PFSK-1 (cell line): ENCODE data around the gene TATDN2.

Experiments used
- FOXP2 ChIP-seq: optimal IDR thresholded peaks from 2 replicates; pipeline ENCODE3; 2011; ENCODE audit warnings: borderline replicate concordance, control low read depth, inconsistent platforms; ENCODE audit not compliant: insufficient read depth; ENCODE audit errors: extremely low read length, extremely low read depth
- POLR2AphosphoS5 ChIP-seq: IDR thresholded peaks from 2 replicates; pipeline ENCODE4 v1.6.1; 2012; ENCODE audit warnings: low read depth, mild to moderate bottlenecking, control low read depth, low read length, moderate library complexity
- REST ChIP-seq, 2 experiments: IDR thresholded peaks; 2 replicates each; pipeline versions ENCODE4 v1.6.1 to v1.8.0; 2011 to 2012; ENCODE audit warnings: low read depth in 2 of 2, low read length in 2 of 2, control low read depth in 1 of 2, inconsistent platforms in 1 of 2, mild to moderate bottlenecking in 1 of 2, moderate library complexity in 1 of 2; ENCODE audit not compliant: insufficient read depth in 1 of 2
- SIN3A ChIP-seq: IDR thresholded peaks from 2 replicates; pipeline ENCODE4 v1.6.1; 2012; ENCODE audit warnings: mild to moderate bottlenecking, low read length, moderate library complexity, borderline replicate concordance; ENCODE audit not compliant: insufficient read depth
- TAF1 ChIP-seq: IDR thresholded peaks from 2 replicates; pipeline ENCODE4 v1.6.1; 2012; ENCODE audit warnings: low read length, control low read depth, borderline replicate concordance; ENCODE audit not compliant: insufficient read depth

TATDN2 gene

GRCh38 chr3:10319251-10319650 lies 71.0 kb downstream of the TATDN2 start:
- no peak for TF ChIP-seq REST (IDR thresholded peaks at IDR 0.05; ENCODE audit: insufficient read depth in 1 of 2, low read depth in 2 of 2, low read length in 2 of 2)
- no peak for TF ChIP-seq POLR2AphosphoS5
- no peak for TF ChIP-seq FOXP2
- no peak for TF ChIP-seq TAF1
- TF ChIP-seq SIN3A, result no peak

GRCh38 chr3:10319804-10320203 lies 71.5 kb downstream of the TATDN2 start:
- TF ChIP-seq FOXP2, result no peak
- TF ChIP-seq TAF1, result no peak
- TF ChIP-seq POLR2AphosphoS5, result no peak
- no peak for TF ChIP-seq SIN3A
- no peak for TF ChIP-seq REST (IDR thresholded peaks at IDR 0.05; ENCODE audit: insufficient read depth in 1 of 2, low read depth in 2 of 2, low read length in 2 of 2)

- TF ChIP-seq REST (IDR thresholded peaks at IDR 0.05; ENCODE audit: insufficient read depth in 1 of 2, low read depth in 2 of 2, low read length in 2 of 2) (no peak), TAF1 (no peak), SIN3A (no peak), POLR2AphosphoS5 (no peak)
These were observed 72.0 kb downstream of the TATDN2 start for GRCh38 chr3:10320320-10320677.

- no peak for TF ChIP-seq TAF1
- TF ChIP-seq SIN3A, result no peak
- TF ChIP-seq FOXP2, result no peak
- no peak for TF ChIP-seq REST (IDR thresholded peaks at IDR 0.05; ENCODE audit: insufficient read depth in 1 of 2, low read depth in 2 of 2, low read length in 2 of 2)
- no peak for TF ChIP-seq POLR2AphosphoS5
These were observed 73.5 kb downstream of the TATDN2 start for GRCh38 chr3:10321630-10322351.

- TF ChIP-seq TAF1 (no peak), POLR2AphosphoS5 (no peak), SIN3A (no peak), FOXP2 (no peak), REST (IDR thresholded peaks at IDR 0.05; ENCODE audit: insufficient read depth in 1 of 2, low read depth in 2 of 2, low read length in 2 of 2) (no peak)
These were observed 74.1 kb downstream of the TATDN2 start for GRCh38 chr3:10322352-10322710.
